ENCODE data around the gene PFKFB4.

PFKFB4 gene

GRCh38 chr3:48584836-48585235, 28.2 kb upstream of the PFKFB4 start:
- no peak for DNase-seq (ENCODE audit: low read depth)

- no peak for DNase-seq (ENCODE audit: low read depth)
Measured at GRCh38 chr3:48581621-48582481, 25.2 kb upstream of the PFKFB4 start.

GRCh38 chr3:48576647-48577046, 20.0 kb upstream of the PFKFB4 start:
- DNase-seq (ENCODE audit: low read depth): no peak

GRCh38 chr3:48575366-48575765, 18.8 kb upstream of the PFKFB4 start:
- DNase-seq (ENCODE audit: low read depth): no peak

GRCh38 chr3:48573973-48574585, 17.5 kb upstream of the PFKFB4 start:
- DNase-seq (ENCODE audit: low read depth): no peak

- no peak for DNase-seq (ENCODE audit: low read depth)
Measured at GRCh38 chr3:48572517-48572916, 15.9 kb upstream of the PFKFB4 start.

GRCh38 chr3:48571938-48572337, 15.3 kb upstream of the PFKFB4 start:
- no peak for DNase-seq (ENCODE audit: low read depth)

- no peak for DNase-seq (ENCODE audit: low read depth)
Measured at GRCh38 chr3:48569808-48570450, 13.3 kb upstream of the PFKFB4 start.

GRCh38 chr3:48569400-48569799, 12.8 kb upstream of the PFKFB4 start:
- DNase-seq (ENCODE audit: low read depth): no peak

GRCh38 chr3:48568476-48568875, 11.9 kb upstream of the PFKFB4 start:
- DNase-seq (ENCODE audit: low read depth): no peak

- no peak for DNase-seq (ENCODE audit: low read depth)
Measured at GRCh38 chr3:48567500-48567899, 10.9 kb upstream of the PFKFB4 start.

GRCh38 chr3:48567090-48567489, 10.5 kb upstream of the PFKFB4 start:
- no peak for DNase-seq (ENCODE audit: low read depth)

- no peak for DNase-seq (ENCODE audit: low read depth)
Measured at GRCh38 chr3:48566401-48566760, 9.8 kb upstream of the PFKFB4 start.

GRCh38 chr3:48565591-48566400, 9.2 kb upstream of the PFKFB4 start:
- peak; percentile 86 for DNase-seq (ENCODE audit: low read depth)

GRCh38 chr3:48565186-48565585, 8.6 kb upstream of the PFKFB4 start:
- DNase-seq (ENCODE audit: low read depth): no peak

- DNase-seq (ENCODE audit: low read depth): no peak
Measured at GRCh38 chr3:48564667-48565066, 8.1 kb upstream of the PFKFB4 start.

- peak; percentile 92 for DNase-seq (ENCODE audit: low read depth)
Measured at GRCh38 chr3:48564022-48564421, 7.4 kb upstream of the PFKFB4 start.

- peak; percentile 38 for DNase-seq (ENCODE audit: low read depth)
Measured at GRCh38 chr3:48563382-48563918, 6.8 kb upstream of the PFKFB4 start, which contains the start of gene UCN2. TSS of gene UCN2 (minus strand) at chr3:48563781. CDS start at chr3:48563124, 657 bp downstream.

- DNase-seq (ENCODE audit: low read depth): no peak
Measured at GRCh38 chr3:48562367-48563095, 5.9 kb upstream of the PFKFB4 start.

- peak; percentile 83 for DNase-seq (ENCODE audit: low read depth)
Measured at GRCh38 chr3:48561045-48561736, 4.6 kb upstream of the PFKFB4 start.

- no peak for DNase-seq (ENCODE audit: low read depth)
Measured at GRCh38 chr3:48560648-48561018, 4.0 kb upstream of the PFKFB4 start.
